Subcutaneous abdominal adipose tissue (tissue), 5 donors: ENCODE results near the gene GTF2H2C_2.
"Not testable (repeated sequence)": the region's sequence is repeated elsewhere in the genome, so short reads cannot be mapped to it uniquely, and the experiment has no call there.

ENCODE experiments used
- H3K27ac ChIP-seq: one replicate; pipeline ENCODE4 v1.7.0; 2013; ENCODE audit warnings: low read depth, mild to moderate bottlenecking, inconsistent platforms, low read length, moderate library complexity
- H3K27me3 ChIP-seq, 5 donors: one replicate each; pipeline ENCODE4 v1.7.0; 2013; ENCODE audit warnings: low read length in 5 of 5, inconsistent platforms in 1 of 5; ENCODE audit not compliant: control insufficient read depth in 5 of 5, insufficient read depth in 4 of 5
- H3K36me3 ChIP-seq, 5 donors: one replicate each; pipeline ENCODE4 v1.7.0; 2013; ENCODE audit warnings: low read length in 5 of 5; ENCODE audit not compliant: control insufficient read depth in 5 of 5, insufficient read depth in 5 of 5
- H3K4me1 ChIP-seq, 5 donors: one replicate each; pipeline ENCODE4 v1.7.0; 2013; ENCODE audit warnings: low read length in 5 of 5, mild to moderate bottlenecking in 3 of 5, moderate library complexity in 1 of 5; ENCODE audit not compliant: control insufficient read depth in 5 of 5, insufficient read depth in 5 of 5
- H3K4me3 ChIP-seq, 5 donors: one replicate each; pipeline ENCODE4 v1.7.0; 2013; ENCODE audit warnings: low read length in 5 of 5, low read depth in 1 of 5
- H3K9ac ChIP-seq, 5 donors: one replicate each; pipeline ENCODE4 v1.7.0; 2013; ENCODE audit warnings: low read length in 5 of 5, mild to moderate bottlenecking in 4 of 5, moderate library complexity in 3 of 5
- H3K9me3 ChIP-seq, 5 donors: one replicate each; pipeline ENCODE4 v1.7.0; 2013; ENCODE audit warnings: low read length in 5 of 5; ENCODE audit not compliant: control insufficient read depth in 5 of 5
- donor health status: healthy.
- donor health status: healthy.
- donor health status: healthy.
- donor health status: healthy.
- donor health status: healthy.

The GTF2H2C_2 gene

GRCh38 chr5:70464019-70464637 is 49.0 kb downstream of the GTF2H2C_2 start:
- not testable (repeated sequence) for H3K4me1 ChIP-seq, H3K9ac ChIP-seq, H3K27me3 ChIP-seq, H3K27ac ChIP-seq, H3K4me3 ChIP-seq, H3K9me3 ChIP-seq, H3K36me3 ChIP-seq

- H3K4me3 ChIP-seq, H3K9ac ChIP-seq, H3K4me1 ChIP-seq, H3K36me3 ChIP-seq, H3K27ac ChIP-seq, H3K9me3 ChIP-seq, H3K27me3 ChIP-seq: not testable (repeated sequence)
Observed at GRCh38 chr5:70469926-70470509, 54.9 kb downstream of the GTF2H2C_2 start.
